Transverse colon (tissue), 3 donors: ENCODE data around the gene RDH5.
A peak's percentile ranks its signal among the peaks of the same experiment; 100 is the strongest.

Experiments used
- POLR2A ChIP-seq: fragments of 450-650 bp; IDR thresholded peaks from one replicate; pipeline ENCODE4 v1.6.1; 2016; ENCODE audit warnings: antibody characterized with exemption, mild to moderate bottlenecking, moderate library complexity
- TF ChIP-seq, protein P1 (sequence below), 5 experiments: fragments of 200-600 bp in 3 of 5; fragments of 450-650 bp in 2 of 5; sonication (generic) in 3 of 5; IDR thresholded peaks; 1 replicate in 2 of 5; 2 replicates in 3 of 5; pipeline ENCODE4 v1.5.1; 2016 to 2017; ENCODE audit warnings: antibody characterized with exemption in 5 of 5, inconsistent platforms in 3 of 5, mild to moderate bottlenecking in 2 of 5, moderate library complexity in 1 of 5

DNA sequence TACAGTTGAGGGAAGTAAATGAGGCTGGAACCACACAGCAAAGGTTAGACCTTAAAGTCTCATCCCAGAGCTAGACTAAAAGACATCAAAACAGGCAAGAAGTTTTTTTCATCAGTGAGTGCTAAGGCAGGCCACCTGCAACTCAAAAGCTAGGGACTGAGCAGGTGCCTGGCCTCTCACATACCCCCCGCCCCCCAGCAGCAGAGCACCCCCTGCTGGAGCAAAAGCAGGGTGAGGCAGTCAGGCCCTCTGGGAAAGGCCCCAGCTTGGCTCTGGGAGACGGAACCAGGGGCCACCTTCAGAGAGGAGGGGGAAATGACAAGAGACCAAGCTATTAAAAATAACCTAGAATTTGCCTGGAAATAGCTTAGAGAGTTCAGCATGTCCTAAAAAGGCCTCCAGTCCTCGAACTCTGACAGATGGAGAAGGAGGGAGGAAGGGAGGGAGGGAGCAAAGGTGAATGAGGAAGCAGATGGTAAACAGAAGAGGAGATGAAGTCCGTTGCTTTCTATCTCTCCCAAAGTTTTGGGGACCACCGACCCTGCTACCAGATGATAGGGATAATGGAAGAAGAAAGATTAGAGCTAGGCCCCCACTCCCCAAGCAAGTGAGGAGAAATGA lies 14.3 kb upstream of the RDH5 start:
- TF ChIP-seq, protein P1, sequence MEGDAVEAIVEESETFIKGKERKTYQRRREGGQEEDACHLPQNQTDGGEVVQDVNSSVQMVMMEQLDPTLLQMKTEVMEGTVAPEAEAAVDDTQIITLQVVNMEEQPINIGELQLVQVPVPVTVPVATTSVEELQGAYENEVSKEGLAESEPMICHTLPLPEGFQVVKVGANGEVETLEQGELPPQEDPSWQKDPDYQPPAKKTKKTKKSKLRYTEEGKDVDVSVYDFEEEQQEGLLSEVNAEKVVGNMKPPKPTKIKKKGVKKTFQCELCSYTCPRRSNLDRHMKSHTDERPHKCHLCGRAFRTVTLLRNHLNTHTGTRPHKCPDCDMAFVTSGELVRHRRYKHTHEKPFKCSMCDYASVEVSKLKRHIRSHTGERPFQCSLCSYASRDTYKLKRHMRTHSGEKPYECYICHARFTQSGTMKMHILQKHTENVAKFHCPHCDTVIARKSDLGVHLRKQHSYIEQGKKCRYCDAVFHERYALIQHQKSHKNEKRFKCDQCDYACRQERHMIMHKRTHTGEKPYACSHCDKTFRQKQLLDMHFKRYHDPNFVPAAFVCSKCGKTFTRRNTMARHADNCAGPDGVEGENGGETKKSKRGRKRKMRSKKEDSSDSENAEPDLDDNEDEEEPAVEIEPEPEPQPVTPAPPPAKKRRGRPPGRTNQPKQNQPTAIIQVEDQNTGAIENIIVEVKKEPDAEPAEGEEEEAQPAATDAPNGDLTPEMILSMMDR (IDR thresholded peaks at IDR 0.05) = peak; percentile 40 to 57 (median 49)
- TF ChIP-seq POLR2A = no peak
